ENCODE measurements around the gene PALLD.

DNA sequence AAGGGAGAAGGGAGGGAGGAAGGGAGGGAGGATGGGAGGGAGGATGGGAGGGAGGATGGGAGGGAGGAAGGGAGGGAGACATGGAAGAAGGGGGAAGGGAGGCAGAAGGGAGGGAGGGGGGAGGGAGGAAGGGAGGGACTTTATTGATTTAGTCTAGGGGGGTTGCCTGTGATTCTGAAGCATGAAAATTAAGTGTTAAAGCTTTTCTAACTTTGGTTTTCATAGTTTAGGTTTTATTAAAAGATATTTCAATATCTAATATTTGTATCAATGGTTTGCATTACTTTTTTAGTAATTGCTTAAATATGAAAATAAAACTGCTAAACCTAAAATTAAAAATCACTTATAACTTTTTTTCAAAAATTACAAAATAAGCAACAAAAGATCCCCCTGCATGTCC lies 2.4 kb downstream of the PALLD start:
- TF ChIP-seq SRF (IDR thresholded peaks at IDR 0.05; ENCODE audit: low read depth, low read length) (no peak), ZNF780A (CRISPR knock-in tag; IDR thresholded peaks at IDR 0.05) (no peak), PHF5A (CRISPR knock-in tag; IDR thresholded peaks at IDR 0.05; ENCODE audit: low read depth, unreplicated experiment) (no peak), TOPORS (CRISPR knock-in tag; IDR thresholded peaks at IDR 0.05) (no peak), POLR2A (IDR thresholded peaks at IDR 0.05; ENCODE audit: insufficient read depth in 1 of 2, low read depth in 2 of 2, low read length in 2 of 2) (no peak), NCOA1 (CRISPR knock-in tag; IDR thresholded peaks at IDR 0.05) (no peak)
- TF ChIP-seq, protein P1, sequence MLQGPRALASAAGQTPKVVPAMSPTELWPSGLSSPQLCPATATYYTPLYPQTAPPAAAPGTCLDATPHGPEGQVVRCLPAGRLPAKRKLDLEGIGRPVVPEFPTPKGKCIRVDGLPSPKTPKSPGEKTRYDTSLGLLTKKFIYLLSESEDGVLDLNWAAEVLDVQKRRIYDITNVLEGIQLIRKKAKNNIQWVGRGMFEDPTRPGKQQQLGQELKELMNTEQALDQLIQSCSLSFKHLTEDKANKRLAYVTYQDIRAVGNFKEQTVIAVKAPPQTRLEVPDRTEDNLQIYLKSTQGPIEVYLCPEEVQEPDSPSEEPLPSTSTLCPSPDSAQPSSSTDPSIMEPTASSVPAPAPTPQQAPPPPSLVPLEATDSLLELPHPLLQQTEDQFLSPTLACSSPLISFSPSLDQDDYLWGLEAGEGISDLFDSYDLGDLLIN (CRISPR knock-in tag; IDR thresholded peaks at IDR 0.05; ENCODE audit: borderline replicate concordance), result no peak
- TF ChIP-seq, protein P2, sequence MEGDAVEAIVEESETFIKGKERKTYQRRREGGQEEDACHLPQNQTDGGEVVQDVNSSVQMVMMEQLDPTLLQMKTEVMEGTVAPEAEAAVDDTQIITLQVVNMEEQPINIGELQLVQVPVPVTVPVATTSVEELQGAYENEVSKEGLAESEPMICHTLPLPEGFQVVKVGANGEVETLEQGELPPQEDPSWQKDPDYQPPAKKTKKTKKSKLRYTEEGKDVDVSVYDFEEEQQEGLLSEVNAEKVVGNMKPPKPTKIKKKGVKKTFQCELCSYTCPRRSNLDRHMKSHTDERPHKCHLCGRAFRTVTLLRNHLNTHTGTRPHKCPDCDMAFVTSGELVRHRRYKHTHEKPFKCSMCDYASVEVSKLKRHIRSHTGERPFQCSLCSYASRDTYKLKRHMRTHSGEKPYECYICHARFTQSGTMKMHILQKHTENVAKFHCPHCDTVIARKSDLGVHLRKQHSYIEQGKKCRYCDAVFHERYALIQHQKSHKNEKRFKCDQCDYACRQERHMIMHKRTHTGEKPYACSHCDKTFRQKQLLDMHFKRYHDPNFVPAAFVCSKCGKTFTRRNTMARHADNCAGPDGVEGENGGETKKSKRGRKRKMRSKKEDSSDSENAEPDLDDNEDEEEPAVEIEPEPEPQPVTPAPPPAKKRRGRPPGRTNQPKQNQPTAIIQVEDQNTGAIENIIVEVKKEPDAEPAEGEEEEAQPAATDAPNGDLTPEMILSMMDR (CRISPR knock-in tag; IDR thresholded peaks at IDR 0.05), result no peak
- TF ChIP-seq, protein P3, sequence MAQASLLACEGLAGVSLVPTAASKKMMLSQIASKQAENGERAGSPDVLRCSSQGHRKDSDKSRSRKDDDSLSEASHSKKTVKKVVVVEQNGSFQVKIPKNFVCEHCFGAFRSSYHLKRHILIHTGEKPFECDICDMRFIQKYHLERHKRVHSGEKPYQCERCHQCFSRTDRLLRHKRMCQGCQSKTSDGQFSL (CRISPR knock-in tag; IDR thresholded peaks at IDR 0.05), result no peak
